AG04449 (cell line): ENCODE data around the gene NOL3.

Source experiments
- CTCF ChIA-PET: fragments of 350-600 bp; formaldehyde crosslinking; extraction: SDS; loops from one replicate; lab custom pipeline; 2021; ENCODE audit warnings: antibody characterized with exemption; lab: Yijun Ruan, JAX
- POLR2A ChIA-PET: fragments of 400-600, 350-600 bp; formaldehyde crosslinking; extraction: SDS; loops from one replicate; lab custom pipeline; 2020; ENCODE audit warnings: antibody characterized with exemption, inconsistent platforms; lab: Yijun Ruan, JAX
- DNase-seq: peaks from one replicate; pipeline ENCODE4 v3.0.0-alpha.2; 2010; ENCODE audit warnings: low read depth, low spot score
- H3K4me3 ChIP-seq: 2 replicates; pipeline ENCODE4 v1.5.1; 2011; ENCODE audit warnings: low read depth, mild to moderate bottlenecking, control low read depth, low read length
- TF ChIP-seq, protein P1 (sequence below): IDR thresholded peaks from one replicate; pipeline ENCODE4 v1.5.1; 2011; ENCODE audit warnings: mild to moderate bottlenecking, moderate library complexity, low read length, control low read depth, inconsistent platforms; ENCODE audit not compliant: insufficient read depth; ENCODE audit errors: missing control alignments

NOL3 gene

DNA sequence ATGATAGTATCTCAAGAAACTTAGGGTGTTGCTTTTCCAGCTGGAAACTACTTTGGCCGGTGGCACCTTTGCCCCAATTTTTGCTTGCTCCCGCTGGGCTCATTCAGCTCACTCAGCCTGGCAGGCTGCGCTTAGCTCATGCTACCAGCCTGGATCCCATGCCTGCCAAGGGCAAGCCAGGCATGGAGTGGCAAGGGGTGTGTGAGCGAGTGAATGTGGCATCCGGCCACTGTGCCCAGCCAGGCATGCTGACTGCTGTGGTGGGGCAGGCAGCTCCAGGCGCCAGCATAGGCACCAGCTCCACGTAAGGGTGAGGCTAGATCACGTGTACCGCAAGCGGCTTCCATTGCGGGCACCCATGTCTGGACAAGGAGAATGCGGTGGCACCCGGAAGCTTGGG, 28.9 kb upstream of the NOL3 start:
- CTCF ChIA-PET, result interaction anchor here (0.8 to 9.3 kb wide), 8 partner anchors 10 to 187 kb away, joined by 3 to 91 read pairs (median 6); partner anchors contain the start of genes B3GNT9, CES3 and NOL3
- TF ChIP-seq, protein P1, sequence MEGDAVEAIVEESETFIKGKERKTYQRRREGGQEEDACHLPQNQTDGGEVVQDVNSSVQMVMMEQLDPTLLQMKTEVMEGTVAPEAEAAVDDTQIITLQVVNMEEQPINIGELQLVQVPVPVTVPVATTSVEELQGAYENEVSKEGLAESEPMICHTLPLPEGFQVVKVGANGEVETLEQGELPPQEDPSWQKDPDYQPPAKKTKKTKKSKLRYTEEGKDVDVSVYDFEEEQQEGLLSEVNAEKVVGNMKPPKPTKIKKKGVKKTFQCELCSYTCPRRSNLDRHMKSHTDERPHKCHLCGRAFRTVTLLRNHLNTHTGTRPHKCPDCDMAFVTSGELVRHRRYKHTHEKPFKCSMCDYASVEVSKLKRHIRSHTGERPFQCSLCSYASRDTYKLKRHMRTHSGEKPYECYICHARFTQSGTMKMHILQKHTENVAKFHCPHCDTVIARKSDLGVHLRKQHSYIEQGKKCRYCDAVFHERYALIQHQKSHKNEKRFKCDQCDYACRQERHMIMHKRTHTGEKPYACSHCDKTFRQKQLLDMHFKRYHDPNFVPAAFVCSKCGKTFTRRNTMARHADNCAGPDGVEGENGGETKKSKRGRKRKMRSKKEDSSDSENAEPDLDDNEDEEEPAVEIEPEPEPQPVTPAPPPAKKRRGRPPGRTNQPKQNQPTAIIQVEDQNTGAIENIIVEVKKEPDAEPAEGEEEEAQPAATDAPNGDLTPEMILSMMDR, result no peak
- DNase-seq, result no peak
- H3K4me3 ChIP-seq, result no peak overlapping the region
- POLR2A ChIA-PET, result interaction anchor here (0.9 to 1.2 kb wide), 2 partner anchors 9 to 26 kb away, joined by 3 to 4 read pairs; partner anchors contain the start of gene B3GNT9

DNA sequence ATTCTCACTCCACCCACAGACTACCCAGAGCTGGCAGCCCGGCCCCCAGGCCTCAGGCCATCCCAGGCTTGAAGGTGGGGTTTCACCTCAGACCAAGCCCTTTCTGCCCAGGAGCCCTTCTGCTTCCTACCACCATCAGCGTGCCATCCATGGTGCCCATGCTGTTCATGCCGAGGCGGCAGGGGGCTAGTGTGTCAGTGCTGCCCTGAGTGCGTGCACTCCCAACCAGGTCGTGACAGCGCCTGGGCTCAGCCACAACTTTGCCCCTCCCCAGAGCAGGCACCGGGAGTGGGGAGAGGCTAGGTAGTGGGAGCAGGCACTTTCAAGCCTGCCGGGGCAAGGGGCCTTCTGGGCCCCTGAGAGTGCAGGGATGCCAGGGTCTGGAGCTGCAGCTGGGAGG, 28.0 kb upstream of the NOL3 start:
- DNase-seq, result no peak
- ChIA-PET CTCF (interaction anchor here (0.8 to 9.3 kb wide), 4 partner anchors 14 to 188 kb away, joined by 3 to 91 read pairs (median 8); no protein-coding TSS in a partner anchor), POLR2A (interaction anchor here (1.2 kb wide), 1 partner anchor 8 kb away, joined by 4 read pairs; the partner anchor contains the start of gene B3GNT9)
- H3K4me3 ChIP-seq, result no peak overlapping the region
- TF ChIP-seq, protein P1, result no peak

DNA sequence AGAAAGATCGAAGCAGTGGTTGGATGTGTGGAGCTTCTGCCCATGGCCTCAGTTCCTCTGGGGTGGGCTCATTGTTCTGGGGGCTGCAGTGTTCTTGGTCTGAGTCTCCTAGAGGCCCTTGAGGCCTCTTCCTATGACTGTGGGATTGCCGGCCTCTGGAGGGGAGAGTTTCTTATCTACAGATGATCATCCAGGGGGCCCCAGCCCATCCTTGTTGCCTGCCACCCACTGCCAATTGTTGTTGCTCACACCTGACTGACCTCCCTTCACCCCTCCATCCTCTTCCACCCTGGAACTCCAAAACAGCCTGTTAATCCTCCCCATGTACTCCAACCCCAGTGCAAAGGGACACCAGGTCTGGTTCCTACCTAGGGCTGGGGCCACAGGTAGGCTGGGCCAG, 25.4 kb upstream of the NOL3 start:
- H3K4me3 ChIP-seq, result no peak overlapping the region
- POLR2A ChIA-PET, result no interaction called here
- CTCF ChIA-PET, result interaction anchor here (1.0 to 9.3 kb wide), 5 partner anchors 11 to 184 kb away, joined by 3 to 91 read pairs (median 6); partner anchors contain the start of gene CES3

DNA sequence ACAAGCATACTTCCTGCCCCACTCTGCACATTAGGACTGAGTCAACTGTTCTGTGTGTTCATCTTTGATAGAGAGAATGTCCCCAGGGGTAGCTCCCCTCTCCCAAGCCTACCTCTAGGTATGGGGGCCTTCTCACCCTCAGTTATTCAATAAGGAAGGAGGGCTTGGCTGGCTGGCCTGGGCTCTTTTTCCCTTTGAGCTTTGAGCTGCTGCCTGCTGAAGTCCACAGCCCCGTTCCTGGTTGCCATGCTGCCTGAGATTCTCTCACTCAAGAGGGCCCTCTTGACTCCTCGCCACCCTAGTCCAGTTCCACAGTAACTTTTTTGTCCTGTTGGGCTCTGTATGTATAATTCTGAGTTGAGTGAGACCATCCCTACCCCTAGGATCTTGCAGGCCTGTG, 24.6 kb upstream of the NOL3 start:
- ChIA-PET CTCF (interaction anchor here (0.8 to 9.3 kb wide), 6 partner anchors 10 to 185 kb away, joined by 3 to 91 read pairs (median 4); partner anchors contain the start of gene CES3), POLR2A (no interaction called here)
- H3K4me3 ChIP-seq, result no peak overlapping the region
- DNase-seq, result no peak
- TF ChIP-seq, protein P1, result no peak

More for the DNA sequence above, 25.4 kb upstream of the NOL3 start:
- no peak for DNase-seq
- TF ChIP-seq, protein P1, result no peak

DNA sequence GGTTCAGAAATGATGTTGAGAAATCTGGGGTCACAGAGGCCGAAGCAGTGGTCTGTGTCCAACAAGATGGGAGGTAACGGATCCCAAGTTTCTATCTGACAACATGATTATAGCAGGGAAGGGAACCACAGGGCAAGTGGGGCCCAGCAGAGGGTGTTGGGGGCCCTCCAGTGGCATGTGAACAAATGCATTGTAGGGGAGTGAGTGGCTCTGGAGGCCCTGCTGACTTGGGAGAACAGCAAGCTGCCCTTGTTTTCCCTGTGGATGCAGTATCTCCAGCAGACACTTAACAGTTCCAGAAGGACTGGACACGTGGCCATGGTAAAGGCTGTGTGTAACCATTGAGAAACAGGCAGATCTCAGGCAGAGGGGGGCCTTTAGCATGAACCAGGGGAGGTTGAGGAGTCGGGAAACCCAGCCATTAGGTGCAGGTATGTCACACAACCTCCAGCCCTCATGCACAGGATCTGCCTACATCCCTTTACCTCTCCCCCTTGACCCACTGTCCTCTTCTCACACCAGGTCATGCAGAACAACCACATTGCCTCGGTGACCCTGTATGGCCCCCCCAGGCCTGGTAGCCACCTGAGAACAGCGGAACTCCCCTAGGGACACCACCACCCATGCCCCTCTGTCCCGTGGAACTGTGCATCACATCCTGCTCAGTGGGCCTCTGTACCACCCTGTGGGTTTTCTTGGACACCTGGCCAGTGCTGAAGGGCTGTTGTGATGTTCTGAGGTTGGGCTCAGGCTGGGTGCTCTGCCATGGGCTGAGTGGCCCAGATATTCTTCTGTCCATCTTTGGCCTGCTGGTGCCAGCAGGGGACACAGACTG, 23.6 kb upstream of the NOL3 start:
- no peak for DNase-seq

More for the DNA sequence above, 23.6 kb upstream of the NOL3 start:
- ChIA-PET POLR2A (no interaction called here), CTCF (interaction anchor here (0.6 to 9.3 kb wide), 3 partner anchors 9 to 15 kb away, joined by 3 to 91 read pairs (median 3); no protein-coding TSS in a partner anchor)
- no peak overlapping the region for H3K4me3 ChIP-seq
- TF ChIP-seq, protein P1, result no peak
